HEK293 (cell line): ENCODE measurements around the gene RABAC1.

ENCODE experiments used
- CTCF ChIA-PET: fragments of 350-600 bp; formaldehyde crosslinking; extraction: SDS; loops from one replicate; lab custom pipeline; 2021; ENCODE audit warnings: antibody characterized with exemption; lab: Yijun Ruan, JAX
- POLR2A ChIA-PET: fragments of 300-600 bp; formaldehyde crosslinking; extraction: SDS; loops from one replicate; lab custom pipeline; 2020; ENCODE audit warnings: antibody characterized with exemption, inconsistent platforms; lab: Yijun Ruan, JAX
- H3K27ac ChIP-seq: fragments of 200-500 bp; sonication (Bioruptor generic); 2 replicates; pipeline ENCODE4 v1.5.1; 2014; ENCODE audit warnings: low read depth, low read length, control low read depth, inconsistent platforms; ENCODE audit errors: extremely low read depth
- H3K36me3 ChIP-seq, 2 experiments: fragments of 200-500 bp in 1 of 2; sonication (Bioruptor generic) in 1 of 2; 1 replicate in 1 of 2; 2 replicates in 1 of 2; pipeline ENCODE4 v1.5.1; 2014 to 2017; ENCODE audit warnings: inconsistent platforms in 2 of 2, low read length in 2 of 2; ENCODE audit not compliant: control insufficient read depth in 2 of 2, insufficient read depth in 1 of 2
- H3K4me1 ChIP-seq: fragments of 200-500 bp; sonication (Bioruptor generic); 2 replicates; pipeline ENCODE4 v1.5.1; 2014; ENCODE audit warnings: mild to moderate bottlenecking, low read length, inconsistent platforms; ENCODE audit not compliant: control insufficient read depth, insufficient read depth
- H3K4me3 ChIP-seq: 2 replicates; pipeline ENCODE4 v1.5.1; 2011; ENCODE audit warnings: low read depth, mild to moderate bottlenecking, control low read depth, low read length, moderate library complexity
- H3K9me3 ChIP-seq: fragments of 200-500 bp; sonication (Bioruptor generic); 2 replicates; pipeline ENCODE4 v1.5.1; 2014; ENCODE audit warnings: low read depth, low read length, inconsistent platforms; ENCODE audit not compliant: control insufficient read depth, insufficient read depth
- FEZF1 ChIP-seq: fragments of 450-650 bp; formaldehyde crosslinking; IDR thresholded peaks from 2 replicates; pipeline ENCODE4 v1.5.1; 2016; ENCODE audit warnings: missing biosample characterization, missing genetic modification characterization
- GLIS2 ChIP-seq: fragments of 450-650 bp; formaldehyde crosslinking; IDR thresholded peaks from 2 replicates; pipeline ENCODE4 v1.5.1; 2016; ENCODE audit warnings: missing biosample characterization, missing genetic modification characterization
- RBAK ChIP-seq: fragments of 450-650 bp; formaldehyde crosslinking; IDR thresholded peaks from 2 replicates; pipeline ENCODE4 v1.5.1; 2016; ENCODE audit warnings: missing biosample characterization, missing genetic modification characterization
- SP3 ChIP-seq: fragments of 450-650 bp; formaldehyde crosslinking; IDR thresholded peaks from 2 replicates; pipeline ENCODE4 v1.5.1; 2016; ENCODE audit warnings: missing biosample characterization, missing genetic modification characterization
- TCF7L2 ChIP-seq: IDR thresholded peaks from 2 replicates; pipeline ENCODE4 v1.6.1; 2011; ENCODE audit warnings: low read depth, mild to moderate bottlenecking, inconsistent platforms, low read length, moderate library complexity, borderline replicate concordance
- ZEB2 ChIP-seq: fragments of 450-650 bp; formaldehyde crosslinking; IDR thresholded peaks from 2 replicates; pipeline ENCODE4 v1.5.1; 2016; ENCODE audit warnings: missing biosample characterization, missing genetic modification characterization
- ZFP41 ChIP-seq: fragments of 450-650 bp; formaldehyde crosslinking; IDR thresholded peaks from 2 replicates; pipeline ENCODE4 v1.5.1; 2016; ENCODE audit warnings: missing biosample characterization, missing genetic modification characterization, borderline replicate concordance
- ZFP69B ChIP-seq: fragments of 450-650 bp; formaldehyde crosslinking; IDR thresholded peaks from 2 replicates; pipeline ENCODE4 v1.5.1; 2016; ENCODE audit warnings: missing biosample characterization, missing genetic modification characterization
- ZNF155 ChIP-seq: fragments of 450-650 bp; formaldehyde crosslinking; IDR thresholded peaks from 2 replicates; pipeline ENCODE4 v1.5.1; 2016; ENCODE audit warnings: missing biosample characterization, missing genetic modification characterization
- ZNF184 ChIP-seq: fragments of 450-650 bp; IDR thresholded peaks from 2 replicates; pipeline ENCODE4 v1.5.1; 2018; ENCODE audit warnings: missing biosample characterization, mild to moderate bottlenecking, missing genetic modification characterization
- ZNF19 ChIP-seq: fragments of 450-650 bp; formaldehyde crosslinking; IDR thresholded peaks from 2 replicates; pipeline ENCODE4; 2016; ENCODE audit warnings: missing biosample characterization, missing genetic modification characterization, low read depth
- ZNF292 ChIP-seq: fragments of 450-650 bp; formaldehyde crosslinking; IDR thresholded peaks from 2 replicates; pipeline ENCODE4 v1.5.1; 2016; ENCODE audit warnings: low read depth, missing biosample characterization, missing genetic modification characterization, borderline replicate concordance
- ZNF548 ChIP-seq: fragments of 450-650 bp; formaldehyde crosslinking; IDR thresholded peaks from 2 replicates; pipeline ENCODE4 v1.5.1; 2016; ENCODE audit warnings: missing biosample characterization, missing genetic modification characterization
- ZNF571 ChIP-seq: fragments of 450-650 bp; formaldehyde crosslinking; IDR thresholded peaks from 2 replicates; pipeline ENCODE4 v1.5.0; 2017; ENCODE audit warnings: missing biosample characterization, missing genetic modification characterization
- ZNF596 ChIP-seq: fragments of 450-650 bp; IDR thresholded peaks from 2 replicates; pipeline ENCODE4 v1.5.0; 2018; ENCODE audit warnings: missing biosample characterization, mild to moderate bottlenecking, missing genetic modification characterization, moderate library complexity
- ZNF677 ChIP-seq: fragments of 450-650 bp; IDR thresholded peaks from 2 replicates; pipeline ENCODE4 v1.5.0; 2018; ENCODE audit warnings: missing biosample characterization, mild to moderate bottlenecking, missing genetic modification characterization, moderate library complexity
- ZSCAN16 ChIP-seq: fragments of 450-650 bp; formaldehyde crosslinking; IDR thresholded peaks from 2 replicates; pipeline ENCODE4 v1.5.1; 2016; ENCODE audit warnings: missing biosample characterization, missing genetic modification characterization
- TF ChIP-seq, protein P1 (sequence below): fragments of 450-650 bp; formaldehyde crosslinking; IDR thresholded peaks from 2 replicates; pipeline ENCODE4 v1.5.1; 2017; ENCODE audit warnings: missing biosample characterization, missing genetic modification characterization
- TF ChIP-seq, protein P2 (sequence below): fragments of 450-650 bp; IDR thresholded peaks from 2 replicates; pipeline ENCODE4 v1.5.1; 2018; ENCODE audit warnings: missing biosample characterization, missing genetic modification characterization
- TF ChIP-seq, protein P3 (sequence below): fragments of 450-650 bp; formaldehyde crosslinking; conservative IDR thresholded peaks from 2 replicates; pipeline ENCODE4 v1.5.1; 2016; ENCODE audit warnings: low read depth, missing biosample characterization, missing genetic modification characterization
- TF ChIP-seq, protein P4 (sequence below): fragments of 450-650 bp; formaldehyde crosslinking; IDR thresholded peaks from 2 replicates; pipeline ENCODE4 v1.5.1; 2016; ENCODE audit warnings: missing biosample characterization, missing genetic modification characterization
- TF ChIP-seq, protein P5 (sequence below): fragments of 450-650 bp; formaldehyde crosslinking; IDR thresholded peaks from 2 replicates; pipeline ENCODE4 v1.5.1; 2017; ENCODE audit warnings: missing biosample characterization, mild to moderate bottlenecking, missing genetic modification characterization, moderate library complexity

RABAC1 gene

DNA sequence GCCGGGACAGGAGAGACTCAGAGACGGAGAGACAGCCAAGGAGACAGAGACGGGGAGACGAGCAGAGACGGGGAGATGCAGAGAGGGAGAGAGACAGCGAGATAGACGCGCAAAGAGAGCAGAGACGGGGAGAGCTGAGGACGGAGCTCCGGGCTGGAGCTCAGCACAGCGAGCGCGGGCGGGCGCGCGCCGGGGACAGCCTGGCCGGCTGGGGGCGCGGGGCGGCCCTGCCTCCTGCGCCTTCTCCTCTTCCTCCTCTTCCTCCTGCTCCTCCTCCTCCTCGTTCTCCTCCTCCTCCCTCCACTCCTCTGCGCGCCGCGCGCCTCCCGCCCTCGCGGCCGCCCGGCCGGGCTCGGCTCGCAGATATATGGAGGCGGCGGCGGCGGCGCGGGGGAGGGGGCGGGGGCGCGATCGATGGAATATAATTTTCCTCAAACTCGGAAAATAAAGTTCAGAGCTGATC is 30.9 kb downstream of the RABAC1 start, which contains the start of gene ERFL (continued):
- TF ChIP-seq ZNF571 (tag by site-specific recombination) (no peak), ZNF677 (tag by site-specific recombination) (no peak), ZNF596 (0 out of 2 replicates have a peak, but pooled peaks have one; percentile 43), ZNF292 (tag by site-specific recombination) (no peak), ZNF184 (tag by site-specific recombination) (no peak), ZFP69B (tag by site-specific recombination) (no peak)
- TF ChIP-seq, protein P1, sequence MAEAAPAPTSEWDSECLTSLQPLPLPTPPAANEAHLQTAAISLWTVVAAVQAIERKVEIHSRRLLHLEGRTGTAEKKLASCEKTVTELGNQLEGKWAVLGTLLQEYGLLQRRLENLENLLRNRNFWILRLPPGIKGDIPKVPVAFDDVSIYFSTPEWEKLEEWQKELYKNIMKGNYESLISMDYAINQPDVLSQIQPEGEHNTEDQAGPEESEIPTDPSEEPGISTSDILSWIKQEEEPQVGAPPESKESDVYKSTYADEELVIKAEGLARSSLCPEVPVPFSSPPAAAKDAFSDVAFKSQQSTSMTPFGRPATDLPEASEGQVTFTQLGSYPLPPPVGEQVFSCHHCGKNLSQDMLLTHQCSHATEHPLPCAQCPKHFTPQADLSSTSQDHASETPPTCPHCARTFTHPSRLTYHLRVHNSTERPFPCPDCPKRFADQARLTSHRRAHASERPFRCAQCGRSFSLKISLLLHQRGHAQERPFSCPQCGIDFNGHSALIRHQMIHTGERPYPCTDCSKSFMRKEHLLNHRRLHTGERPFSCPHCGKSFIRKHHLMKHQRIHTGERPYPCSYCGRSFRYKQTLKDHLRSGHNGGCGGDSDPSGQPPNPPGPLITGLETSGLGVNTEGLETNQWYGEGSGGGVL (tag by site-specific recombination) = peak; percentile 7; the same call in 1 of the 2 replicates
- TF ChIP-seq, protein P2, sequence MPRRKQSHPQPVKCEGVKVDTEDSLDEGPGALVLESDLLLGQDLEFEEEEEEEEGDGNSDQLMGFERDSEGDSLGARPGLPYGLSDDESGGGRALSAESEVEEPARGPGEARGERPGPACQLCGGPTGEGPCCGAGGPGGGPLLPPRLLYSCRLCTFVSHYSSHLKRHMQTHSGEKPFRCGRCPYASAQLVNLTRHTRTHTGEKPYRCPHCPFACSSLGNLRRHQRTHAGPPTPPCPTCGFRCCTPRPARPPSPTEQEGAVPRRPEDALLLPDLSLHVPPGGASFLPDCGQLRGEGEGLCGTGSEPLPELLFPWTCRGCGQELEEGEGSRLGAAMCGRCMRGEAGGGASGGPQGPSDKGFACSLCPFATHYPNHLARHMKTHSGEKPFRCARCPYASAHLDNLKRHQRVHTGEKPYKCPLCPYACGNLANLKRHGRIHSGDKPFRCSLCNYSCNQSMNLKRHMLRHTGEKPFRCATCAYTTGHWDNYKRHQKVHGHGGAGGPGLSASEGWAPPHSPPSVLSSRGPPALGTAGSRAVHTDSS (tag by site-specific recombination) = peak; percentile 99
- TF ChIP-seq, all 188 proteins: peak for 12

DNA sequence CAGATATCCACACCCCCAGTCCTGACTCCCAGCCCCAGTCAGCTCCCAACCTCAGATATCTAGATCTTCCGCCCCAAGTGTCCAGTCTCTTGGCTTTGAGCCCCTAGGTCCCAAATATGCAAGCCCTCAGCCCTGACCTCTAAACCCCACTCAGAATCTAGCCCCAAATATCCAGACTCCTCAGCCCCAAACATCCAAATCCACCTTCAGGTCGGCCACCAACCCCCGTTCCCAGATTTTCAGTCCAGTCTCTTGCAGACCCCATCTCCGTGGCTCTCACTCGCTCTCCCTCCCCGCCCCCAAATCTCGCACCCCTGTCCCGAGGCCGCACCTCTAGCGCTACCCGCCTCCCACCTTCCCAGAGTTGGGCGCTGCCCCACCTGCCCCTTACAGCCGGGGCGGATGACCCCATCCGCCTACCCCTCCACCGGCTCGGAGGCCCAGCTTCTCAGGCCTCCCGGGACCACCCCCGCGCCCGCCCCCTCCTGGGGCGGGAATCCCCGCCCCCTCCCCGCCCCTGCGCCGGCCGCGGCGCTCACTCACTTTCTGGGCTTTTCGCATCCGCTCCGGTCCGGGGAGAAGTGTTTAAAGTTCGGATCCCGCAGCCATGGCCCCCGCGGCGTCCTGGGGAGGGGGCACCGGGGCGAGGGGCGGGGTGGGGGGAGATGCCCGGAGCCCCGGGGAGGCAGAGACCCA is 31.5 kb downstream of the RABAC1 start:
- Histone ChIP-seq H3K4me3 (peak overlapping the region; percentile 27; the same call in 1 of the 2 replicates), H3K4me1 (peaks cover 4% of the 10 kb centered on the region)
- TF ChIP-seq ZNF155 (no peak), ZSCAN16 (tag by site-specific recombination) (no peak), GLIS2 (tag by site-specific recombination) (peak; percentile 49; the same call in 1 of the 2 replicates), TCF7L2 (no peak), ZFP41 (no peak), SP3 (tag by site-specific recombination) (peak; percentile 68), ZNF19 (tag by site-specific recombination) (no peak), ZNF548 (tag by site-specific recombination) (no peak), FEZF1 (tag by site-specific recombination) (no peak), RBAK (tag by site-specific recombination) (no peak), ZEB2 (no peak)
- TF ChIP-seq, protein P1 (tag by site-specific recombination) = no peak; the same call in 1 of the 2 replicates
- TF ChIP-seq, protein P3, sequence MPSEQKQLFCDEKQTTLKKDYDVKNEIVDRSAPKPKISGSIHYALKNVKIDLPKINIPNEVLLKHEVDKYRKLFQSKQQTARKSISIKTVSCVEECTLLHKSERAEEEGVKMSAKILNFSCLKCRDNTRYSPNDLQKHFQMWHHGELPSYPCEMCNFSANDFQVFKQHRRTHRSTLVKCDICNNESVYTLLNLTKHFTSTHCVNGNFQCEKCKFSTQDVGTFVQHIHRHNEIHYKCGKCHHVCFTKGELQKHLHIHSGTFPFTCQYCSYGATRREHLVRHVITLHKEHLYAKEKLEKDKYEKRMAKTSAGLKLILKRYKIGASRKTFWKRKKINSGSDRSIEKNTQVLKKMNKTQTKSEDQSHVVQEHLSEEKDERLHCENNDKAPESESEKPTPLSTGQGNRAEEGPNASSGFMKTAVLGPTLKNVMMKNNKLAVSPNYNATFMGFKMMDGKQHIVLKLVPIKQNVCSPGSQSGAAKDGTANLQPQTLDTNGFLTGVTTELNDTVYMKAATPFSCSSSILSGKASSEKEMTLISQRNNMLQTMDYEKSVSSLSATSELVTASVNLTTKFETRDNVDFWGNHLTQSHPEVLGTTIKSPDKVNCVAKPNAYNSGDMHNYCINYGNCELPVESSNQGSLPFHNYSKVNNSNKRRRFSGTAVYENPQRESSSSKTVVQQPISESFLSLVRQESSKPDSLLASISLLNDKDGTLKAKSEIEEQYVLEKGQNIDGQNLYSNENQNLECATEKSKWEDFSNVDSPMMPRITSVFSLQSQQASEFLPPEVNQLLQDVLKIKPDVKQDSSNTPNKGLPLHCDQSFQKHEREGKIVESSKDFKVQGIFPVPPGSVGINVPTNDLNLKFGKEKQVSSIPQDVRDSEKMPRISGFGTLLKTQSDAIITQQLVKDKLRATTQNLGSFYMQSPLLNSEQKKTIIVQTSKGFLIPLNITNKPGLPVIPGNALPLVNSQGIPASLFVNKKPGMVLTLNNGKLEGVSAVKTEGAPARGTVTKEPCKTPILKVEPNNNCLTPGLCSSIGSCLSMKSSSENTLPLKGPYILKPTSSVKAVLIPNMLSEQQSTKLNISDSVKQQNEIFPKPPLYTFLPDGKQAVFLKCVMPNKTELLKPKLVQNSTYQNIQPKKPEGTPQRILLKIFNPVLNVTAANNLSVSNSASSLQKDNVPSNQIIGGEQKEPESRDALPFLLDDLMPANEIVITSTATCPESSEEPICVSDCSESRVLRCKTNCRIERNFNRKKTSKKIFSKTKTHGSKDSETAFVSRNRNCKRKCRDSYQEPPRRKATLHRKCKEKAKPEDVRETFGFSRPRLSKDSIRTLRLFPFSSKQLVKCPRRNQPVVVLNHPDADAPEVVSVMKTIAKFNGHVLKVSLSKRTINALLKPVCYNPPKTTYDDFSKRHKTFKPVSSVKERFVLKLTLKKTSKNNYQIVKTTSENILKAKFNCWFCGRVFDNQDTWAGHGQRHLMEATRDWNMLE = no peak
- TF ChIP-seq, protein P4, sequence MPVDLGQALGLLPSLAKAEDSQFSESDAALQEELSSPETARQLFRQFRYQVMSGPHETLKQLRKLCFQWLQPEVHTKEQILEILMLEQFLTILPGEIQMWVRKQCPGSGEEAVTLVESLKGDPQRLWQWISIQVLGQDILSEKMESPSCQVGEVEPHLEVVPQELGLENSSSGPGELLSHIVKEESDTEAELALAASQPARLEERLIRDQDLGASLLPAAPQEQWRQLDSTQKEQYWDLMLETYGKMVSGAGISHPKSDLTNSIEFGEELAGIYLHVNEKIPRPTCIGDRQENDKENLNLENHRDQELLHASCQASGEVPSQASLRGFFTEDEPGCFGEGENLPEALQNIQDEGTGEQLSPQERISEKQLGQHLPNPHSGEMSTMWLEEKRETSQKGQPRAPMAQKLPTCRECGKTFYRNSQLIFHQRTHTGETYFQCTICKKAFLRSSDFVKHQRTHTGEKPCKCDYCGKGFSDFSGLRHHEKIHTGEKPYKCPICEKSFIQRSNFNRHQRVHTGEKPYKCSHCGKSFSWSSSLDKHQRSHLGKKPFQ (tag by site-specific recombination) = no peak
- TF ChIP-seq, protein P5, sequence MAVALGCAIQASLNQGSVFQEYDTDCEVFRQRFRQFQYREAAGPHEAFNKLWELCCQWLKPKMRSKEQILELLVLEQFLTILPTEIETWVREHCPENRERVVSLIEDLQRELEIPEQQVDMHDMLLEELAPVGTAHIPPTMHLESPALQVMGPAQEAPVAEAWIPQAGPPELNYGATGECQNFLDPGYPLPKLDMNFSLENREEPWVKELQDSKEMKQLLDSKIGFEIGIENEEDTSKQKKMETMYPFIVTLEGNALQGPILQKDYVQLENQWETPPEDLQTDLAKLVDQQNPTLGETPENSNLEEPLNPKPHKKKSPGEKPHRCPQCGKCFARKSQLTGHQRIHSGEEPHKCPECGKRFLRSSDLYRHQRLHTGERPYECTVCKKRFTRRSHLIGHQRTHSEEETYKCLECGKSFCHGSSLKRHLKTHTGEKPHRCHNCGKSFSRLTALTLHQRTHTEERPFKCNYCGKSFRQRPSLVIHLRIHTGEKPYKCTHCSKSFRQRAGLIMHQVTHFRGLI = no peak

More for the DNA sequence above, 31.5 kb downstream of the RABAC1 start:
- H3K9me3 ChIP-seq = no peaks in the 10 kb centered on the region
- CTCF ChIA-PET = interaction anchor here (0.6 to 1.5 kb wide), 2 partner anchors 23 to 101 kb away, joined by 3 to 4 read pairs; no protein-coding TSS in a partner anchor
- no peak overlapping the region for H3K27ac ChIP-seq
- POLR2A ChIA-PET = no interaction called here
- no peaks in the 10 kb centered on the region for H3K36me3 ChIP-seq
